Duodenal mucosa (tissue), 2 donors: ENCODE measurements around the gene ANO1.

Source experiments
- H3K27ac ChIP-seq: one replicate; pipeline ENCODE4 v1.7.0; 2013; ENCODE audit warnings: low read depth, low read length
- H3K27me3 ChIP-seq, 2 donors: one replicate each; pipeline ENCODE4 v1.7.0; 2013; ENCODE audit warnings: low read length in 2 of 2, control low read depth in 1 of 2; ENCODE audit not compliant: insufficient read depth in 2 of 2, control insufficient read depth in 1 of 2
- H3K36me3 ChIP-seq, 2 donors: one replicate each; pipeline ENCODE4 v1.7.0; 2013; ENCODE audit warnings: low read length in 2 of 2, control low read depth in 1 of 2; ENCODE audit not compliant: insufficient read depth in 2 of 2, control insufficient read depth in 1 of 2
- H3K4me1 ChIP-seq, 2 donors: one replicate each; pipeline ENCODE4 v1.7.0; 2013; ENCODE audit warnings: low read length in 2 of 2, control low read depth in 1 of 2; ENCODE audit not compliant: insufficient read depth in 2 of 2, control insufficient read depth in 1 of 2
- H3K4me3 ChIP-seq, 2 donors: one replicate each; pipeline ENCODE4 v1.7.0; 2013; ENCODE audit warnings: low read length in 2 of 2, low read depth in 1 of 2
- H3K9ac ChIP-seq, 2 donors: one replicate each; pipeline ENCODE4 v1.7.0; 2013; ENCODE audit warnings: low read length in 2 of 2, low read depth in 1 of 2
- H3K9me3 ChIP-seq, 2 donors: one replicate each; pipeline ENCODE4 v1.7.0; 2013; ENCODE audit warnings: low read length in 2 of 2, control low read depth in 1 of 2; ENCODE audit not compliant: control insufficient read depth in 1 of 2

The ANO1 gene

GRCh38 chr11:70169127-70169526 lies 91.0 kb downstream of the ANO1 start:
- H3K4me1 ChIP-seq, result no peaks in the 10 kb centered on the region
- H3K9me3 ChIP-seq, result no peaks in the 10 kb centered on the region
- no peak overlapping the region for H3K9ac ChIP-seq
- no peaks in the 10 kb centered on the region for H3K36me3 ChIP-seq
- H3K4me3 ChIP-seq, result no peak overlapping the region
- no peak overlapping the region for H3K27ac ChIP-seq
- H3K27me3 ChIP-seq, result peaks cover 0 to 2% of the 10 kb centered on the region in 2 donors

- Histone ChIP-seq H3K9ac (no peak overlapping the region), H3K36me3 (no peaks in the 10 kb centered on the region), H3K27me3 (peaks cover 0 to 2% of the 10 kb centered on the region in 2 donors), H3K9me3 (no peaks in the 10 kb centered on the region), H3K4me3 (no peak overlapping the region), H3K27ac (no peak overlapping the region), H3K4me1 (no peaks in the 10 kb centered on the region)
Measured at GRCh38 chr11:70169632-70170031, 91.5 kb downstream of the ANO1 start.

- no peaks in the 10 kb centered on the region for H3K36me3 ChIP-seq
- no peak overlapping the region for H3K9ac ChIP-seq
- H3K27me3 ChIP-seq, result peaks cover 0 to 2% of the 10 kb centered on the region in 2 donors
- H3K4me1 ChIP-seq, result no peaks in the 10 kb centered on the region
- H3K27ac ChIP-seq, result no peak overlapping the region
- H3K4me3 ChIP-seq, result no peak overlapping the region
- H3K9me3 ChIP-seq, result no peaks in the 10 kb centered on the region
Measured at GRCh38 chr11:70170596-70171210, 92.6 kb downstream of the ANO1 start.

- Histone ChIP-seq H3K9me3 (no peaks in the 10 kb centered on the region), H3K36me3 (no peaks in the 10 kb centered on the region), H3K27ac (no peak overlapping the region), H3K4me1 (no peaks in the 10 kb centered on the region), H3K27me3 (peaks cover 0 to 2% of the 10 kb centered on the region in 2 donors), H3K4me3 (no peak overlapping the region), H3K9ac (no peak overlapping the region)
Measured at GRCh38 chr11:70173018-70173417, 94.9 kb downstream of the ANO1 start.

- Histone ChIP-seq H3K27ac (no peak overlapping the region), H3K9ac (no peak overlapping the region), H3K36me3 (no peaks in the 10 kb centered on the region), H3K4me3 (no peak overlapping the region), H3K4me1 (no peaks in the 10 kb centered on the region), H3K9me3 (no peaks in the 10 kb centered on the region), H3K27me3 (peaks cover 0 to 2% of the 10 kb centered on the region in 2 donors)
Measured at GRCh38 chr11:70174547-70175235, 96.6 kb downstream of the ANO1 start.

- no peak overlapping the region for H3K27ac ChIP-seq
- H3K4me1 ChIP-seq, result no peaks in the 10 kb centered on the region
- H3K9me3 ChIP-seq, result no peaks in the 10 kb centered on the region
- no peaks in the 10 kb centered on the region for H3K36me3 ChIP-seq
- no peak overlapping the region for H3K4me3 ChIP-seq
- peaks cover 0 to 2% of the 10 kb centered on the region in 2 donors for H3K27me3 ChIP-seq
- no peak overlapping the region for H3K9ac ChIP-seq
Measured at GRCh38 chr11:70175236-70175698, 97.2 kb downstream of the ANO1 start.

- Histone ChIP-seq H3K4me3 (no peak overlapping the region), H3K9ac (no peak overlapping the region), H3K4me1 (no peaks in the 10 kb centered on the region), H3K27ac (no peak overlapping the region), H3K9me3 (no peaks in the 10 kb centered on the region), H3K36me3 (no peaks in the 10 kb centered on the region), H3K27me3 (no peaks in the 10 kb centered on the region)
Measured at GRCh38 chr11:70176940-70177689, 99.0 kb downstream of the ANO1 start.

- no peaks in the 10 kb centered on the region for H3K4me1 ChIP-seq
- H3K36me3 ChIP-seq, result no peaks in the 10 kb centered on the region
- H3K27me3 ChIP-seq, result no peaks in the 10 kb centered on the region
- H3K4me3 ChIP-seq, result no peak overlapping the region
- H3K27ac ChIP-seq, result no peak overlapping the region
- H3K9me3 ChIP-seq, result no peaks in the 10 kb centered on the region
- H3K9ac ChIP-seq, result no peak overlapping the region
Measured at GRCh38 chr11:70180906-70181305, 102.8 kb downstream of the ANO1 start.

GRCh38 chr11:70182266-70182665 lies 104.1 kb downstream of the ANO1 start:
- Histone ChIP-seq H3K27me3 (no peaks in the 10 kb centered on the region), H3K27ac (no peak overlapping the region), H3K9me3 (no peaks in the 10 kb centered on the region), H3K4me1 (no peaks in the 10 kb centered on the region), H3K36me3 (no peaks in the 10 kb centered on the region), H3K4me3 (no peak overlapping the region), H3K9ac (no peak overlapping the region)

- Histone ChIP-seq H3K36me3 (no peaks in the 10 kb centered on the region), H3K4me3 (no peak overlapping the region), H3K27ac (no peak overlapping the region), H3K4me1 (no peaks in the 10 kb centered on the region), H3K27me3 (no peaks in the 10 kb centered on the region), H3K9ac (no peak overlapping the region), H3K9me3 (no peaks in the 10 kb centered on the region)
Measured at GRCh38 chr11:70183032-70183431, 104.9 kb downstream of the ANO1 start.
